Measurements from ENCODE around the gene CPHXL2. TPM values are rescaled to one million over a fixed set of nuclear protein-coding genes. Genes with fewer than 3 reads are reported as not detected.

The CPHXL2 gene
- total RNA-seq, 4 donors from 2014 or later, result not detected

DNA sequence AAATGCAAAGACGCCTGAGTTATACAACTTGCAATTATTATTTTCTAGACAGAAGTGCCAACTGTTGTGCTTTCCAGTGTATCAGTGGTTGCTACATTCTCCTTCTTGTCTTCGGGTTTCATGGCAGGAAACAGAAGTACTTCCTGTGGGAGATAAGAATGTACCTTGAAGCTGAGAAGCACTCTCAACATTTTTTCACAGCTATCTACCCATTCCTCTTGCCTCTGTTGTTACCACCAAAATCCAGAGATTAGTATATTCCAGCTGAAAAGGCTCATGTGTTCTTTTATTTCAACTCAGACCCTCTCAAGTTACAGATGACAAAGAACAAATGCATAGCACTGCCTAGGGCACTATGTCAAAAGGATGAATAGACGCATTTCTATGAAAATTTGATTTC, 49.0 kb downstream of the CPHXL2 start:
- intact Hi-C loops (cut with DNase I), result loop anchor here (5.0 kb wide), 1 partner anchor 71 kb away; the partner anchor contains the start of gene TMEM231
- WGBS, 2 donors, result 63 to 74% methylated on average over 3 of the region's 3 CpGs
- Histone ChIP-seq H3K4me1 (no peaks in the 10 kb centered on the region), H3K36me3 (peaks cover 61 to 72% of the 10 kb centered on the region in 2 donors), H3K9me3 (no peaks in the 10 kb centered on the region), H3K27ac (no peak overlapping the region), H3K4me3 (replicated peaks in 1 of 3) (no peak overlapping the region), H3K27me3 (no peaks in the 10 kb centered on the region)
- DNase-seq, result no peak
- TF ChIP-seq POLR2A (IDR thresholded peaks at IDR 0.05), result no peak
- TF ChIP-seq, protein P1, sequence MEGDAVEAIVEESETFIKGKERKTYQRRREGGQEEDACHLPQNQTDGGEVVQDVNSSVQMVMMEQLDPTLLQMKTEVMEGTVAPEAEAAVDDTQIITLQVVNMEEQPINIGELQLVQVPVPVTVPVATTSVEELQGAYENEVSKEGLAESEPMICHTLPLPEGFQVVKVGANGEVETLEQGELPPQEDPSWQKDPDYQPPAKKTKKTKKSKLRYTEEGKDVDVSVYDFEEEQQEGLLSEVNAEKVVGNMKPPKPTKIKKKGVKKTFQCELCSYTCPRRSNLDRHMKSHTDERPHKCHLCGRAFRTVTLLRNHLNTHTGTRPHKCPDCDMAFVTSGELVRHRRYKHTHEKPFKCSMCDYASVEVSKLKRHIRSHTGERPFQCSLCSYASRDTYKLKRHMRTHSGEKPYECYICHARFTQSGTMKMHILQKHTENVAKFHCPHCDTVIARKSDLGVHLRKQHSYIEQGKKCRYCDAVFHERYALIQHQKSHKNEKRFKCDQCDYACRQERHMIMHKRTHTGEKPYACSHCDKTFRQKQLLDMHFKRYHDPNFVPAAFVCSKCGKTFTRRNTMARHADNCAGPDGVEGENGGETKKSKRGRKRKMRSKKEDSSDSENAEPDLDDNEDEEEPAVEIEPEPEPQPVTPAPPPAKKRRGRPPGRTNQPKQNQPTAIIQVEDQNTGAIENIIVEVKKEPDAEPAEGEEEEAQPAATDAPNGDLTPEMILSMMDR (IDR thresholded peaks at IDR 0.05), result no peak

DNA sequence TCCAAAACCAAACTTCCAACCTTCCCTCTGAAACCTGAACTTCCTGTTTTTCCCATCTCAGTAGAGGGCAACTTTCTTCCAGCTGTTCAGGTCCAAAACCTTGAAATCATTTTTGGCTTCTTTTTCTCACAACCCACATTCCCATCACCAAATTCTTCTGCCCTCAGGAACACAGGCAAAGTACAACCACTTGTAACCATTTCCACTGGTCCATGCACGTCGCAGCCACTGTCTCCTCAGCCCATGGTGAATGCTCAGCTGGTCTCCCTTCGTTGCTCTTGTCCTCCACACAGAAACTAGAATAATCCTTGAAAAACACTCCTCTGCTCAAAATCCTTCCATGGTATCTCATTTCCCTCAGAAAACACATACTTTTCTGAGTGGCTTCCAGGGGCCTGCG, 50.0 kb downstream of the CPHXL2 start:
- H3K9me3 ChIP-seq, result no peaks in the 10 kb centered on the region
- no peak overlapping the region for H3K4me3 ChIP-seq (replicated peaks in 1 of 3)
- no peak overlapping the region for H3K27ac ChIP-seq
- no peaks in the 10 kb centered on the region for H3K27me3 ChIP-seq
- peaks cover 53 to 62% of the 10 kb centered on the region in 2 donors for H3K36me3 ChIP-seq
- H3K4me1 ChIP-seq, result peaks cover 7 to 9% of the 10 kb centered on the region in 2 donors
- WGBS, 2 donors, result 86 to 87% methylated on average over 4 of the region's 4 CpGs
- TF ChIP-seq, protein P1 (IDR thresholded peaks at IDR 0.05), result no peak
- TF ChIP-seq POLR2A (IDR thresholded peaks at IDR 0.05), result no peak
- no peak for DNase-seq
- intact Hi-C loops (cut with DNase I), result loop anchor here (5.0 kb wide), 1 partner anchor 70 kb away; the partner anchor contains the start of gene TMEM231

DNA sequence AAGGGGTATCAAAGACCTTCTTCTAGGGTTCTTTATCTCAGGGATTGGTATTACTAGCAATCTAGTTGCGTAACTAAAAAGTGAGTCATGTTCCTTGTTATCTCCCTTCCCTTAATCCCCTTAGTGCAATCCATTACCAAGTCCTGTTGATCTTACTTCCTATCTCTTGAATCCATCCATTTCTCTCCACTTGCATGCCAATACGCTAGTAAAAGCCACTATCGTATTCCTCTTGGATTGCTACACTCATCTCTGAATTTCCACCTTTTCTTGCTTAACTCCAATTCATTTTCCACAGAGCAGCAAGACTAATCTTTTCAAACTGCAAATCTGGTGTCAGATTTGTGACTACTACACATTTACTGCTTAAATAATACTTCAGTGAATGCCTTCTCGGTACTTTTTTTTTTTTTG, 51.9 kb downstream of the CPHXL2 start:
- WGBS, 2 donors, result 72 to 73% methylated on average over 4 of the region's 4 CpGs
- no peak for DNase-seq
- Histone ChIP-seq H3K4me3 (replicated peaks in 1 of 3) (no peak overlapping the region), H3K9me3 (no peaks in the 10 kb centered on the region), H3K36me3 (peaks cover 35 to 44% of the 10 kb centered on the region in 2 donors), H3K27ac (no peak overlapping the region), H3K4me1 (peaks cover 10 to 11% of the 10 kb centered on the region in 2 donors), H3K27me3 (no peaks in the 10 kb centered on the region)
- intact Hi-C loops (cut with DNase I), result loop anchor here (5.0 kb wide), 1 partner anchor 68 kb away; the partner anchor contains the start of gene TMEM231
- TF ChIP-seq, protein P1 (IDR thresholded peaks at IDR 0.05), result no peak
- TF ChIP-seq POLR2A (IDR thresholded peaks at IDR 0.05), result no peak

DNA sequence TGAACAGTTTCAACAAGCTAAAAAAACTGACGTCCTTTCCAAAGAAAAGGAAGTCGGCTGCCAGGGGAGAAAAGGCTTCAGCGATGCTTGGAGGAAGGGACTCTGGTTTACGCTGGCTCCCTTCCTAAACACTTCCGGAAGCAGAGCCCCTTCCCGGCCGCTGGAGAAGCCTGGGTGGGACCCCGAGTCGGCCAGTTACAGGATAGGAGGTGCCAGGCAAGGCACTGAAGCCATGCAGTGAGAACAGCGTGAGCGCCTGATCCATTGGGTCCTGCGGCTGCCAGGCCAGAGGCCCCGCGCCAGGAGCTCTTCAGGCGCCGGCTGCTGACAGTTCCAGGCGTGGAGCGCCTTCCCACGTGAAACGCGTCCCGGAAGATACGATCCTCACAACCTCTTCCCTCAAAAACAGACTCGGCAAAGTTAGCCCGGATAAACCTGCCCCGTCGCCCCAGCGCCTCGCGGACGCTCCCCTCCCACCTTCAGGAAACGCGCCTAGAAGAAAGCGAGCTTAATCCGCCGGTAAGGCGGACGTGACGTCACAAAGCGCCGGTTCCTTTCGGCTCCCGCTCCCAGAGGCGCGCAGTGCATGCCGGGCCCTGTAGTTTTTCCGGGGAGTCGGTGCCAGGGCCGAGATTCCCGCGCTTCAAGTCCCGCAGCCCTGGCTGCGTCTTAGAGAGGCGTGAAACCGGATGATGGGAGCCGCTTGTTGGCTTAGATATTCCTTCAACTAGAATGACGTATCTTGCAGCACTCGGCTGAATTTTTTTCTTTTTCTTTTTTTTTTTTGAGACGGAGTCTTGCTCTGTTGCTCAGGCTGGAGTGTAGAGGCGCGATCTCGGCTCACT, 53.8 kb downstream of the CPHXL2 start, which contains the start of gene ADAT1:
TSS of gene ADAT1 (minus strand) at position 521 of the 845 bp plus-strand sequence. CDS start 2,482 bp downstream, outside the sequence.
- Histone ChIP-seq H3K4me1 (peaks cover 10 to 11% of the 10 kb centered on the region in 2 donors), H3K27ac (peak within 1 kb of the TSS; percentile 80 to 82 (median 80)), H3K4me3 (replicated peaks in 1 of 3) (peak within 1 kb of the TSS; percentile 46 to 49 (median 47)), H3K27me3 (no peaks in the 10 kb centered on the region), H3K36me3 (peaks cover 17 to 28% of the 10 kb centered on the region in 2 donors), H3K9me3 (no peaks in the 10 kb centered on the region)
- DNase-seq, result peak; percentile 99
- intact Hi-C loops (cut with DNase I), result no loop called here
- TF ChIP-seq, protein P1 (IDR thresholded peaks at IDR 0.05), result peak in 1 of 6 experiments; percentile 36
- TF ChIP-seq POLR2A (IDR thresholded peaks at IDR 0.05), result peak; percentile 25 to 84
- 0% methylated on average over 26 to 30 of the region's 62 CpGs for WGBS, 2 donors

DNA sequence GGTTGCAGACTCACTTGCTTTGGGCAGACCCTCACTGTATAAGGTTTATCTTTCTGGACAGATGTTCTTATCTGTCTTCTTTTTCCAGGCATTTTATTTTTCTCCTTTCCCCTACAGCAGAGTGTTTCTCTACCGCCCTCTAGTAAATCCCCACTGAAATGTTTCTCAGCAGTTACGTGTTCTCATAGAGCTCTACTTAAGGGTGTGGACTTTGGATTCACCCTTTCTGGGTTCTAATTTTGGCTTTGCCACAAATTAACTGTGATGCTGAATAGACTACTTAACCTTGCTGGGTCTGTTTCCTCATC, 55.7 kb downstream of the CPHXL2 start:
- Histone ChIP-seq H3K27me3 (no peaks in the 10 kb centered on the region), H3K9me3 (no peaks in the 10 kb centered on the region), H3K4me3 (replicated peaks in 1 of 3) (no peak overlapping the region), H3K4me1 (peaks cover 10 to 11% of the 10 kb centered on the region in 2 donors), H3K27ac (no peak overlapping the region), H3K36me3 (peaks cover 0 to 23% of the 10 kb centered on the region in 2 donors)
- intact Hi-C loops (cut with DNase I), result no loop called here
- 40 to 43% methylated on average over 2 of the region's 2 CpGs for WGBS, 2 donors
- TF ChIP-seq, protein P1 (IDR thresholded peaks at IDR 0.05), result no peak
- no peak for TF ChIP-seq POLR2A (IDR thresholded peaks at IDR 0.05)
- no peak for DNase-seq
